A549 (cell line): ENCODE measurements around the gene HOXA10. TPM values are rescaled to one million over a fixed set of nuclear protein-coding genes. Genes with fewer than 3 reads are reported as not detected.

Experiments
- ATAC-seq, 2 experiments: fragments of 200-7000 bp in 1 of 2; fragments of >200 bp in 1 of 2; cut with Nextera tagmentation in 1 of 2; cut with Tn5 transposase in 1 of 2; 3 replicates each; pipeline versions ENCODE4 v1.8.0 to v1.9.1; 2018 to 2020; ENCODE audit warnings: mild to moderate bottlenecking in 1 of 2, moderate library complexity in 1 of 2
- CTCF ChIA-PET: fragments of 300-600 bp; sonication (Branson Sonifier 250); formaldehyde crosslinking; extraction: SDS; loops from one replicate; lab custom pipeline; 2021; ENCODE audit warnings: antibody characterized with exemption, inconsistent platforms; lab: Yijun Ruan, JAX
- POLR2A ChIA-PET: fragments of 350-600 bp; formaldehyde crosslinking; extraction: SDS; loops from one replicate; lab custom pipeline; 2021; ENCODE audit warnings: antibody characterized with exemption, inconsistent platforms; lab: Yijun Ruan, JAX
- DNase-seq, 2 experiments: peaks; one replicate each; pipeline versions ENCODE4 v3.0.0 to v3.0.0-alpha.2; 2011 to 2016; ENCODE audit warnings: low read depth in 1 of 2, low spot score in 1 of 2
- FAIRE-seq: peaks from 2 replicates; lab custom pipeline; 2011; peaks lifted over from hg19 to GRCh38; lab: Jason Lieb, UNC
- H3K27ac ChIP-seq, 2 experiments: fragments of >200 bp; sonication (Bioruptor Twin); formaldehyde crosslinking; 3 replicates each; pipeline ENCODE4 v1.5.1; 2016 to 2017
- H3K4me1 ChIP-seq: fragments of >200 bp; sonication (Bioruptor Twin); formaldehyde crosslinking; 3 replicates; pipeline ENCODE4 v1.6.1; 2016
- H3K4me2 ChIP-seq: fragments of >200 bp; sonication (Bioruptor Twin); formaldehyde crosslinking; 3 replicates; pipeline ENCODE4 v1.6.1; 2016
- H3K4me3 ChIP-seq: fragments of >200 bp; sonication (Bioruptor Twin); formaldehyde crosslinking; 3 replicates; pipeline ENCODE4 v1.5.1; 2016
- H3K9me3 ChIP-seq: fragments of >200 bp; sonication (Bioruptor Twin); formaldehyde crosslinking; 3 replicates; pipeline ENCODE4 v1.6.1; 2016
- CBX2 ChIP-seq: fragments of 200-600 bp; sonication (generic); IDR thresholded peaks from 2 replicates; pipeline ENCODE4 v1.6.1; 2016; ENCODE audit warnings: low read depth, mild to moderate bottlenecking, borderline replicate concordance
- CBX8 ChIP-seq: fragments of 200-600 bp; sonication (generic); IDR thresholded peaks from 2 replicates; pipeline ENCODE4 v1.6.1; 2016
- CEBPB ChIP-seq, 2 experiments: fragments of >200 bp in 1 of 2; sonication (Bioruptor Twin) in 1 of 2; formaldehyde crosslinking in 1 of 2; IDR thresholded peaks; 2 replicates each; pipeline ENCODE4 v1.6.1; 2012 to 2016
- CHD2 ChIP-seq: fragments of 150-350 bp; IDR thresholded peaks from 2 replicates; pipeline ENCODE4 v1.6.1; 2014; ENCODE audit warnings: low read length; ENCODE audit not compliant: partially characterized antibody
- EHF ChIP-seq: fragments of 250-450 bp; sonication (Bioruptor Pico); IDR thresholded peaks from 2 replicates; pipeline ENCODE4 v1.5.0; 2020; ENCODE audit warnings: mild to moderate bottlenecking
- EP300 ChIP-seq, 2 experiments: fragments of >200 bp; sonication (Bioruptor Twin); formaldehyde crosslinking; IDR thresholded peaks; 2 replicates in 1 of 2; 3 replicates in 1 of 2; pipeline ENCODE4 v1.6.1; 2016 to 2017
- HOXA7 ChIP-seq: fragments of 250-450 bp; sonication (Bioruptor Pico); IDR thresholded peaks from 2 replicates; pipeline ENCODE4 v1.5.0; 2020; ENCODE audit warnings: mild to moderate bottlenecking, moderate library complexity
- HOXB5 ChIP-seq: fragments of 250-450 bp; sonication (Bioruptor Pico); IDR thresholded peaks from 2 replicates; pipeline ENCODE4 v1.5.0; 2020; ENCODE audit warnings: mild to moderate bottlenecking, moderate library complexity
- JUN ChIP-seq, 2 experiments: fragments of >200 bp; sonication (Bioruptor Twin); formaldehyde crosslinking; IDR thresholded peaks; 2 replicates in 1 of 2; 3 replicates in 1 of 2; pipeline ENCODE4 v1.6.1; 2016 to 2017
- JUNB ChIP-seq: fragments of >200 bp; sonication (Bioruptor Twin); formaldehyde crosslinking; IDR thresholded peaks from 2 replicates; pipeline ENCODE4 v1.6.1; 2016
- KDM1A ChIP-seq: fragments of 200-600 bp; sonication (generic); IDR thresholded peaks from 2 replicates; pipeline ENCODE4 v1.6.1; 2016; ENCODE audit warnings: low read depth, mild to moderate bottlenecking
- MAZ ChIP-seq: fragments of 150-350 bp; IDR thresholded peaks from 2 replicates; pipeline ENCODE4 v1.6.1; 2014; ENCODE audit warnings: antibody characterized with exemption, low read depth, low read length, borderline replicate concordance
- MYC ChIP-seq: IDR thresholded peaks from 2 replicates; pipeline ENCODE4 v1.6.1; 2012; ENCODE audit warnings: mild to moderate bottlenecking, inconsistent platforms, low read length, improper control_type of control experiment, borderline replicate concordance
- NR3C1 ChIP-seq: fragments of >200 bp; sonication (Bioruptor Twin); formaldehyde crosslinking; IDR thresholded peaks from 3 replicates; pipeline ENCODE4 v1.6.1; 2017
- RCOR1 ChIP-seq: fragments of 150-350 bp; IDR thresholded peaks from 2 replicates; pipeline ENCODE4 v1.6.1; 2014; ENCODE audit warnings: antibody characterized with exemption, low read length, low read depth
- RFX5 ChIP-seq: fragments of 450-650 bp; IDR thresholded peaks from 2 replicates; pipeline ENCODE4 v1.7.1; 2014; ENCODE audit warnings: antibody characterized with exemption, mild to moderate bottlenecking, moderate library complexity
- RNF2 ChIP-seq: fragments of 200-600 bp; sonication (generic); IDR thresholded peaks from 2 replicates; pipeline ENCODE4 v1.6.1; 2016; ENCODE audit warnings: low read depth, mild to moderate bottlenecking, antibody characterized with exemption, moderate library complexity, borderline replicate concordance
- SMC3 ChIP-seq: fragments of >200 bp; sonication (Bioruptor Twin); formaldehyde crosslinking; IDR thresholded peaks from 3 replicates; pipeline ENCODE4 v1.6.1; 2018; ENCODE audit warnings: inconsistent platforms
- ZC3H11A ChIP-seq: fragments of 450-650 bp; IDR thresholded peaks from 2 replicates; pipeline ENCODE4 v1.6.1; 2014; ENCODE audit warnings: antibody characterized with exemption, mild to moderate bottlenecking
- ZFP36 ChIP-seq: fragments of 450-650 bp; IDR thresholded peaks from 2 replicates; pipeline ENCODE4 v1.6.1; 2014; ENCODE audit warnings: borderline replicate concordance; ENCODE audit not compliant: partially characterized antibody
- ZNF302 ChIP-seq: fragments of 250-450 bp; sonication (Bioruptor Pico); IDR thresholded peaks from 2 replicates; pipeline ENCODE4 v1.9.0; 2021; ENCODE audit warnings: inconsistent platforms, mild to moderate bottlenecking, moderate library complexity
- WGBS: methylation state at CpG from one replicate; pipeline ENCODE4 v1.1.6; 2017; ENCODE audit errors: missing lambda C conversion rate; 5-methylcytosine and 5-hydroxymethylcytosine counted together
- polyA plus RNA-seq, 4 experiments: library from polyadenylated mRNA; depleted of rRNA in 3 of 4; stranded (reverse); fragments of >200 nt; fragmentation: RNase III in 1 of 4; extraction: RNeasy Plus Mini Kit Qiagen cat#74134 plus additional on column Dnase treatment in 1 of 4; gene quantifications; 2 replicates in 3 of 4; 3 replicates in 1 of 4; pipeline ENCODE4 v1.2.3, GENCODE V29; 2011 to 2017
- TF ChIP-seq, protein P1 (sequence below): fragments of 150-350 bp; IDR thresholded peaks from 2 replicates; pipeline ENCODE4 v1.6.1; 2014; ENCODE audit warnings: low read depth, mild to moderate bottlenecking, low read length
- TF ChIP-seq, protein P2 (sequence below): IDR thresholded peaks from 2 replicates; pipeline ENCODE4 v1.6.1; 2012
- TF ChIP-seq, protein P3 (sequence below): IDR thresholded peaks from 2 replicates; pipeline ENCODE4 v1.6.1; 2012
- TF ChIP-seq, protein P4 (sequence below): IDR thresholded peaks from 2 replicates; pipeline ENCODE4 v1.6.1; 2012; ENCODE audit warnings: low read depth, borderline replicate concordance

HOXA10 gene
- polyA plus RNA-seq, 2 of the 4 experiments (the other 2 are of a cell fraction), result 5.2 to 7.7 TPM

DNA sequence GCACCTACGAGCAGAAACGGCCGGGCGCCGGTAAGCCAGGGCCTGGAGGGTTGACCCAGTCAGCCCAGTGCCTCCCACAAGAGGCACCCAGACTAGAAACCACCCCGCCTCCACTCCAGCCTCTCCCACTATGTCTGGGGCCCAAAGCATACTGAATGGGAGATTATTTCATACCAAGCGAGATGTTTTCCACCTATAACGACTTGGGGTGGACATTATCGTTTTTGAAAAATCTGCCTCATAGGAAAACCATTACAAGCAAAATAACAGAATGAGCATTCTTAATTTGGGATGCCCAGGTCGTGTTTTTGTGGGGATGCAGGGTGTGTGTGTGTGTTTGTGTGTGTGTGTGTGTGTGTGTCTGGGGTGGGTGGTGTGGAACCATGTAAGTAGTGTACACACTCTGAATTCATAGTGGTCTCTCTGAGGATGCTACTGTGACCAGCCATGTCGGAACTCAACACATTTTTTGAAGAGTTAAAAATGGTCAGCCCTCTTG is 28.2 kb downstream of the HOXA10 start (continued):
- TF ChIP-seq, protein P1, sequence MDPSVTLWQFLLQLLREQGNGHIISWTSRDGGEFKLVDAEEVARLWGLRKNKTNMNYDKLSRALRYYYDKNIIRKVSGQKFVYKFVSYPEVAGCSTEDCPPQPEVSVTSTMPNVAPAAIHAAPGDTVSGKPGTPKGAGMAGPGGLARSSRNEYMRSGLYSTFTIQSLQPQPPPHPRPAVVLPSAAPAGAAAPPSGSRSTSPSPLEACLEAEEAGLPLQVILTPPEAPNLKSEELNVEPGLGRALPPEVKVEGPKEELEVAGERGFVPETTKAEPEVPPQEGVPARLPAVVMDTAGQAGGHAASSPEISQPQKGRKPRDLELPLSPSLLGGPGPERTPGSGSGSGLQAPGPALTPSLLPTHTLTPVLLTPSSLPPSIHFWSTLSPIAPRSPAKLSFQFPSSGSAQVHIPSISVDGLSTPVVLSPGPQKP, result no peak

DNA sequence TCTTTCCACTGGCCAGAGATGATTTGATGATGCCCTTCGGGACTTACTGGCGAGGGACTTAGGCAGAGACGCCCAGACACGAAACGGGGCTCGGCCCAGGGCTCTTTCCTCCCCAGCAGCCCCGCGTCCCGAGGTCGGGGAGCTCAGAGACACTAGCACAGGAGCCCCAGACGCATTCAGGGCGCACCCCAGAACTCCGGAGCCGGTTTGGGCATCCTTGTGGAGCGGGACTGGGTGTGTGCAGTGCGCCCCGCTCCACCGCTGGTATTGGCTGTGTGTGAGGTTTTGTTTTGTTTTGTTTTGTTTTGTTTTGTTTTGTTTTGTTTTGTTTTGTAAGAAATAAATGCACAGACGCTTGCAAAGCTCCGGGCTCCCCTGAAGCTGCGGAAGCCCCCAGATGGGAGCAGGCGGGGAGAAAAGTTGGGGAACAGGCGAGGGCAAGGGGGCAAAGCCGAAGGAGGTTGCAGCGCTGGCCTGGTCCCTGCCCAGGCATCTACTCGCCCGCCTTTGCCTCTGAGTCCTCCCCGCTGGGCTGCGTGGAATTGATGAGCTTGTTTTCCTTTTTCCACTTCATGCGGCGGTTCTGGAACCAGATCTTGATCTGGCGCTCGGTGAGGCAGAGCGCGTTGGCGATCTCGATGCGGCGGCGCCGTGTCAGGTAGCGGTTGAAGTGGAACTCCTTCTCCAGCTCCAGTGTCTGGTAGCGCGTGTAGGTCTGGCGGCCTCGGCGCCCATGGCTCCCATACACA is 28.8 kb downstream of the HOXA10 start:
- Histone ChIP-seq H3K4me1 (peaks cover 17% of the 10 kb centered on the region), H3K4me3 (no peak overlapping the region), H3K27ac (no peak overlapping the region)

DNA sequence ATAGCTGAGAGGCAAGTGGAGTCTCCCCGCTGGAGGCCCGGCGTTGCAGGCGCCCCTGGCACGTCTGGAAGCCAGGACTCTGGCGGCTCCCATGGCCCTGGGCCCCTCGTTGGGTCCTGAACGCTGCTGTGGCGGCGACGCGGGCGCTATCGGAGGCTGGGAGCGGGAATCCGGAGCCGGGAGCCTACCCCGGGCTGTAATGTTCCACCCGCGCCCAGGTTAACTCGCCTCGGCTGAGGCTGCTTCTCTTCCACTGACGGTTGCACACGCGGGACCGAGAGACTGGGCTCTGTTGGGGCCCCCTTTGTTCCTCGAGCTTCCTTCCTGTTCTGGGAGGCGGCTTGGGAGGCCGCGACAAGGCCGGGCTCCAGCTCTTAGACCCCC is 29.3 kb downstream of the HOXA10 start:
- TF ChIP-seq ZFP36, result no peak
- TF ChIP-seq ZNF302 (CRISPR knock-in tag), result no peak
- no peak for TF ChIP-seq CEBPB (IDR thresholded peaks at IDR 0.05)
- TF ChIP-seq, protein P1, result no peak
- TF ChIP-seq EP300 (IDR thresholded peaks at IDR 0.05), result no peak
- TF ChIP-seq, protein P2, sequence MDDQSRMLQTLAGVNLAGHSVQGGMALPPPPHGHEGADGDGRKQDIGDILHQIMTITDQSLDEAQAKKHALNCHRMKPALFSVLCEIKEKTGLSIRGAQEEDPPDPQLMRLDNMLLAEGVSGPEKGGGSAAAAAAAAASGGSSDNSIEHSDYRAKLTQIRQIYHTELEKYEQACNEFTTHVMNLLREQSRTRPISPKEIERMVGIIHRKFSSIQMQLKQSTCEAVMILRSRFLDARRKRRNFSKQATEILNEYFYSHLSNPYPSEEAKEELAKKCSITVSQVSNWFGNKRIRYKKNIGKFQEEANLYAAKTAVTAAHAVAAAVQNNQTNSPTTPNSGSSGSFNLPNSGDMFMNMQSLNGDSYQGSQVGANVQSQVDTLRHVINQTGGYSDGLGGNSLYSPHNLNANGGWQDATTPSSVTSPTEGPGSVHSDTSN, result no peak
- no peak for TF ChIP-seq SMC3
- TF ChIP-seq, protein P3, sequence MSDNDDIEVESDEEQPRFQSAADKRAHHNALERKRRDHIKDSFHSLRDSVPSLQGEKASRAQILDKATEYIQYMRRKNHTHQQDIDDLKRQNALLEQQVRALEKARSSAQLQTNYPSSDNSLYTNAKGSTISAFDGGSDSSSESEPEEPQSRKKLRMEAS, result no peak
- no peak for TF ChIP-seq RCOR1
- TF ChIP-seq CBX8, result no peak
- no peak for TF ChIP-seq JUNB
- TF ChIP-seq JUN (IDR thresholded peaks at IDR 0.05), result no peak
- TF ChIP-seq KDM1A, result no peak
- peaks cover 15% of the 10 kb centered on the region for H3K4me1 ChIP-seq
- DNase-seq, result no peak
- no peak for FAIRE-seq
- no peak overlapping the region for H3K27ac ChIP-seq
- ChIA-PET POLR2A (no interaction called here), CTCF (interaction anchor here (0.6 to 11.1 kb wide), 21 partner anchors 10 to 769 kb away, joined by 3 to 160 read pairs (median 5); partner anchors contain the start of genes HOXA4, HOXA7 and HOXA9)
- no peak for ATAC-seq
- 95% methylated on average over 31 of the region's 31 CpGs for WGBS
- no peak overlapping the region for H3K4me2 ChIP-seq
- no peaks in the 10 kb centered on the region for H3K9me3 ChIP-seq
- H3K4me3 ChIP-seq, result no peak overlapping the region

More for the DNA sequence above, 28.8 kb downstream of the HOXA10 start:
- ChIA-PET POLR2A (no interaction called here), CTCF (interaction anchor here (0.6 to 11.1 kb wide), 14 partner anchors 9 to 770 kb away, joined by 3 to 160 read pairs (median 5); partner anchors contain the start of genes HOXA4 and HOXA9)
- H3K9me3 ChIP-seq, result no peaks in the 10 kb centered on the region
- H3K4me2 ChIP-seq, result no peak overlapping the region
- no peak for ATAC-seq
- no peak for DNase-seq
- TF ChIP-seq RCOR1 (no peak), MAZ (no peak), ZC3H11A (no peak), HOXA7 (CRISPR knock-in tag) (no peak), HOXB5 (CRISPR knock-in tag) (no peak), CEBPB (IDR thresholded peaks at IDR 0.05) (no peak), ZNF302 (CRISPR knock-in tag) (no peak), RFX5 (no peak), EHF (CRISPR knock-in tag) (no peak), NR3C1 (no peak), CBX2 (no peak), CBX8 (no peak), MYC (no peak), ZFP36 (no peak), RNF2 (no peak), CHD2 (no peak)
- TF ChIP-seq, protein P3, result no peak
- TF ChIP-seq, protein P4, sequence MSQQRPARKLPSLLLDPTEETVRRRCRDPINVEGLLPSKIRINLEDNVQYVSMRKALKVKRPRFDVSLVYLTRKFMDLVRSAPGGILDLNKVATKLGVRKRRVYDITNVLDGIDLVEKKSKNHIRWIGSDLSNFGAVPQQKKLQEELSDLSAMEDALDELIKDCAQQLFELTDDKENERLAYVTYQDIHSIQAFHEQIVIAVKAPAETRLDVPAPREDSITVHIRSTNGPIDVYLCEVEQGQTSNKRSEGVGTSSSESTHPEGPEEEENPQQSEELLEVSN, result no peak
- no peak for FAIRE-seq
- WGBS, result 93% methylated on average over 47 of the region's 47 CpGs
